ENCODE data around the gene MRPS7. TPM values are rescaled to one million over a fixed set of nuclear protein-coding genes. Genes with fewer than 3 reads are reported as not detected.

Gene MRPS7
- total RNA-seq, 1 experiment from 2014 or later, result 51.3 TPM

DNA sequence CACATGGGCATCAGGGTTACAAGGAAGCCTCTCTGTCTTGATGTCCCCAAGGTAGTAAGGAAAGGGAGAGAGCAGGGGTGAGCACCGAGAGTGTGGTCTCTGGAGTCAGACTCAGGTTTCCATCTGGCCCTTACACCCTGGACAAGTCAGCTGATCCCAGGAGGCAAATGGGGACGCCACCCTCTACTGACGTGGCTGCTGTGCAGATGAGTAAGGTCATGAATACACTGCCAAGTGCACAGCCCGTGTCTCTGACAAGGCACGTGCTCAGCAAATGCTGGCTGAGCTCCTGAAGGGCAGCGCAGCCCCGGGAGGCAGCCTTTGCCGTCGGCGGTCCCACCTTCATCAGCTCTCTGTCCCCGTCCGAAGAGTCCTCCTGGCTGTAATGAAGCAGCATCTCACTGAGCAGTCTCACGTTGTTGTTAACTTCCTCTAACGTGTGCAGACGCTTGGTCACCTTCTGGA lies 19.7 kb upstream of the MRPS7 start:
- Histone ChIP-seq H3F3A (ENCODE audit: insufficient read depth, low read depth) (peaks cover 10% of the 10 kb centered on the region; the same call in 1 of the 2 replicates), H3K4me3 (no peak overlapping the region), H3K4me1 (replicated peaks; ENCODE audit: insufficient read depth) (no peaks in the 10 kb centered on the region), H3K9me3 (ENCODE audit: insufficient read depth, low read depth) (no peaks in the 10 kb centered on the region), H3K36me3 (ENCODE audit: low read depth) (0 out of 2 replicates have a peak, but pooled peaks cover 9% of the 10 kb centered on the region), H3K27me3 (ENCODE audit: insufficient read depth, low read depth) (no peaks in the 10 kb centered on the region), H3K27ac (no peak overlapping the region), H3K79me2 (ENCODE audit: low read depth) (no peaks in the 10 kb centered on the region), H4K20me1 (ENCODE audit: insufficient read depth) (0 out of 2 replicates have a peak, but pooled peaks cover 3% of the 10 kb centered on the region), H3K9me2 (ENCODE audit: insufficient read depth) (no peaks in the 10 kb centered on the region), H3K4me2 (no peak overlapping the region), H2AFZ (no peak overlapping the region)
- no peak for DNase-seq
- TF ChIP-seq, protein P1, sequence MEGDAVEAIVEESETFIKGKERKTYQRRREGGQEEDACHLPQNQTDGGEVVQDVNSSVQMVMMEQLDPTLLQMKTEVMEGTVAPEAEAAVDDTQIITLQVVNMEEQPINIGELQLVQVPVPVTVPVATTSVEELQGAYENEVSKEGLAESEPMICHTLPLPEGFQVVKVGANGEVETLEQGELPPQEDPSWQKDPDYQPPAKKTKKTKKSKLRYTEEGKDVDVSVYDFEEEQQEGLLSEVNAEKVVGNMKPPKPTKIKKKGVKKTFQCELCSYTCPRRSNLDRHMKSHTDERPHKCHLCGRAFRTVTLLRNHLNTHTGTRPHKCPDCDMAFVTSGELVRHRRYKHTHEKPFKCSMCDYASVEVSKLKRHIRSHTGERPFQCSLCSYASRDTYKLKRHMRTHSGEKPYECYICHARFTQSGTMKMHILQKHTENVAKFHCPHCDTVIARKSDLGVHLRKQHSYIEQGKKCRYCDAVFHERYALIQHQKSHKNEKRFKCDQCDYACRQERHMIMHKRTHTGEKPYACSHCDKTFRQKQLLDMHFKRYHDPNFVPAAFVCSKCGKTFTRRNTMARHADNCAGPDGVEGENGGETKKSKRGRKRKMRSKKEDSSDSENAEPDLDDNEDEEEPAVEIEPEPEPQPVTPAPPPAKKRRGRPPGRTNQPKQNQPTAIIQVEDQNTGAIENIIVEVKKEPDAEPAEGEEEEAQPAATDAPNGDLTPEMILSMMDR (conservative IDR thresholded peaks at IDR 0.05), result no peak
- no peak for TF ChIP-seq EZH2 (IDR thresholded peaks at IDR 0.05; ENCODE audit: low read depth)
- intact Hi-C loops (cut with micrococcal nuclease; ENCODE audit: unreplicated experiment), result no loop called here
- ChIA-PET CTCF (no interaction called here), POLR2A (ENCODE audit: unreplicated experiment) (no interaction called here)
- BruUV-seq (replicated peaks), result no TSS peak

DNA sequence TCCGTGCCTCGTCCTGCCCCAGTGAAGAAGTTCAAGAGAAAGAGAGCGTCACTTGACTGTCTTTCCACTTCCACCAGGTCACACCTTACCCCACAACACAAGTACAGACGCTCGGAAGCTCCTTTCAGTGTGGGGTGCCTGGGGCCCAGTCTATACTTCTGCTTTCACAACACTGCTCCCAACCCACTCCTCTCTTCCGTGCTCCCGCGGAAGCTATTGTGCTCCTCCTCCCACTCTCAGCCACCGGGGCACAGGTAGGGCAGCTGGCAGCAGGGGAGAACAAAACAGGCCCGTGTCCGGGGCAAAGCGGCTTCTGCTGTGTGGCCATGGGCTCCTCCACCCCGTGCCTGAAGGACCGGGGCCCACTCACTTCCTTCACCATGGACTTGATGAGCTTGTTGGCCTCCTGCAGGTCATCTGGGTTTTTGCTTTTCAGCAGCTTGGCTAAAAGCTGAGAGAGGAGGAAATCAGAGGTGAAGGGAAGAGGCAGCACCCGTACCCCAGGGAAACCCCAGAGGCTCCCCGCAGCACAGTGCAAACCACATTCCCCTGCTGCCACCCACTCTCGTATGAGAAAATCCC lies 19.1 kb upstream of the MRPS7 start:
- Histone ChIP-seq H3K4me2 (no peak overlapping the region), H3K9me3 (ENCODE audit: insufficient read depth, low read depth) (no peaks in the 10 kb centered on the region), H3F3A (ENCODE audit: insufficient read depth, low read depth) (peaks cover 10% of the 10 kb centered on the region; the same call in 1 of the 2 replicates), H3K36me3 (ENCODE audit: low read depth) (0 out of 2 replicates have a peak, but pooled peaks cover 9% of the 10 kb centered on the region), H3K79me2 (ENCODE audit: low read depth) (0 out of 2 replicates have a peak, but pooled peaks cover 2% of the 10 kb centered on the region), H4K20me1 (ENCODE audit: insufficient read depth) (peaks cover 6% of the 10 kb centered on the region; the same call in 1 of the 2 replicates), H3K4me1 (replicated peaks; ENCODE audit: insufficient read depth) (no peaks in the 10 kb centered on the region), H3K27me3 (ENCODE audit: insufficient read depth, low read depth) (no peaks in the 10 kb centered on the region), H3K4me3 (no peak overlapping the region), H2AFZ (no peak overlapping the region), H3K9me2 (ENCODE audit: insufficient read depth) (no peaks in the 10 kb centered on the region), H3K27ac (no peak overlapping the region)
- DNase-seq, result no peak
- ChIA-PET CTCF (interaction anchor here (0.6 kb wide), 1 partner anchor 248 kb away, joined by 7 read pairs; no protein-coding TSS in a partner anchor), POLR2A (ENCODE audit: unreplicated experiment) (no interaction called here)
- no peak for TF ChIP-seq EZH2 (IDR thresholded peaks at IDR 0.05; ENCODE audit: low read depth)
- TF ChIP-seq, protein P1 (conservative IDR thresholded peaks at IDR 0.05), result no peak
- BruUV-seq (replicated peaks), result no TSS peak
- intact Hi-C loops (cut with micrococcal nuclease; ENCODE audit: unreplicated experiment), result no loop called here

DNA sequence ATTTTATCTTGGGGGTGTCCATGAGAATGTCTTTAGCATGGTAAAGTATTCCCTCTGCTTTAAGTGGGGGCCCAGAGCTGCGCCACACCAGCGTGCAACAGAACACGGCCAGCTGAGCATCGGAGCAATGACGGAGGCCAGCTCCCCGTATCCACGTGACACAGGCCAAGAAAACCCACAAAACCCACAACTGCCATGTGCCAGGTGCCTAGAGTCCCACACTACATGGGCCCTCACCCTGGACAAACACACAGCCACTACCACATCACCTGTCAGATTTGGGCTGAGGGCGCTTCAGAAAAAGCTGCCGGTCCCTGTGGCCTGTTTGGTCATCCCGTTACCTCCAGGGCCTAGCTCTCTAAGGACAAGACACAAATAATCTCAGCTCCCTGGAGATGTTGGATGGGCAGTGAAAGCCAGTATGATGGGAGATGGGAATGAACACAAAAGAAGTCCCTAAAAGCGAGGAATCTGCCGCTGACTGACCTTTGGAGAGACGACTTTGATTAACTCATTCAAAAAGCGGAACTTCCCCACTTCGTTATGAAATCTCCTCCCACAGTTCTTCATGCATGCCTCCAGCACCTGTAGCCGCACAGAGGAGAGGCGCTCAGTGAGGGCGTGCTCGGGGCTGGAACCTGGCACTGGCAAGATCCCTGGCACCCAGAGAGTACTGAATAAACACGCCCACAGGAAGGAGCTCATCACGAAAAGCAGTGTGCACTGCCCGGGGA lies 17.4 kb upstream of the MRPS7 start:
- Histone ChIP-seq H3K9me3 (ENCODE audit: insufficient read depth, low read depth) (no peaks in the 10 kb centered on the region), H3K27ac (no peak overlapping the region), H3F3A (ENCODE audit: insufficient read depth, low read depth) (peaks cover 7% of the 10 kb centered on the region; the same call in 1 of the 2 replicates), H3K9me2 (ENCODE audit: insufficient read depth) (no peaks in the 10 kb centered on the region), H3K4me1 (replicated peaks; ENCODE audit: insufficient read depth) (no peaks in the 10 kb centered on the region), H3K27me3 (ENCODE audit: insufficient read depth, low read depth) (no peaks in the 10 kb centered on the region), H3K4me3 (no peak overlapping the region), H3K36me3 (ENCODE audit: low read depth) (0 out of 2 replicates have a peak, but pooled peaks cover 9% of the 10 kb centered on the region), H2AFZ (no peak overlapping the region), H3K79me2 (ENCODE audit: low read depth) (peaks cover 10% of the 10 kb centered on the region), H3K4me2 (no peak overlapping the region), H4K20me1 (ENCODE audit: insufficient read depth) (peaks cover 9% of the 10 kb centered on the region; the same call in 1 of the 2 replicates)
- ChIA-PET CTCF (no interaction called here), POLR2A (ENCODE audit: unreplicated experiment) (no interaction called here)
- intact Hi-C loops (cut with micrococcal nuclease; ENCODE audit: unreplicated experiment), result no loop called here
- no TSS peak for BruUV-seq (replicated peaks)
- no peak for DNase-seq
- no peak for TF ChIP-seq EZH2 (IDR thresholded peaks at IDR 0.05; ENCODE audit: low read depth)
- TF ChIP-seq, protein P1 (conservative IDR thresholded peaks at IDR 0.05), result no peak
